SK-N-MC (cell line): ENCODE data around the gene POLR1H.

ENCODE experiments used
- EZH2 ChIP-seq: fragments of 200-600 bp; sonication (generic); IDR thresholded peaks from one replicate; pipeline ENCODE4 v1.6.1; 2017; ENCODE audit warnings: antibody characterized with exemption
- FOXP2 ChIP-seq: optimal IDR thresholded peaks from 2 replicates; pipeline ENCODE3; 2011; ENCODE audit warnings: mild to moderate bottlenecking, moderate library complexity; ENCODE audit not compliant: insufficient read depth; ENCODE audit errors: extremely low read length, control extremely low read depth
- POLR2AphosphoS5 ChIP-seq: IDR thresholded peaks from 2 replicates; pipeline ENCODE4 v1.6.1; 2012; ENCODE audit warnings: mild to moderate bottlenecking, low read depth, low read length, borderline replicate concordance

- TF ChIP-seq POLR2AphosphoS5 (no peak), EZH2 (no peak), FOXP2 (no peak)
Observed at GRCh38 chr6:30111266-30111856, 50.3 kb downstream of the POLR1H start.
